ENCODE results near the gene SLC15A4.

Gene SLC15A4

DNA sequence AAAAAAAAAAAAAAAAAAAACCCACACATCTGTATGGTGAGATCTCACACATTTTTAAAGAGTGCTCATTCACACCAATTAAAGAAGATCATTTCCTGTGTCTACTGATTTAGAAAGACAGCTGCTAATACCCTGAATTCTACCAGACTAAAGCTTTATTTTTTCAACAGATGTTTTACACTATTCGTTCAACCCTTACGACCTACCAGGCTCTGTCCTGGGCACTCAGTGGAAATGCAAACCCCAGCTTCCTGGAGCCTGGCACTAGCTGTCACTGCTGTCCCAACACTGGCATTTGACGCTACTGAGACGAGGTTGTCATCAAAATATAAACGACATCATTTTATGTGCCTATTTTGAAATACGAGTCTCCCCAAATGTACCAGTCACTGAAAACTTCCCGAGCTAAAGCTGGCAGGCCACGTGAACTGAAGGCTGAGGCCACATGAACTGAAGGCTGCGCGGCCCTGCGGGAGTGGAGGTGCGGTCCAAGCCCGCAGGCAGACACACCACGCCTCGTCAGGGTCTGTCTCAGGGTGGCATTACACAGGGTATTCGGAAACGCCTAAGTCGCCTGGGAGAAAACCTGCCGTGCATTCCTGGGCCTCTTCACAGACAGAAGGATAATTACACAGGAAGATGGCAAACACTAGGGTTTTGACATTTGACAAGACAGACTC is 27.2 kb downstream of the SLC15A4 start:
- peaks cover 45% of the 10 kb centered on the region for H3K36me3 ChIP-seq (ENCODE audit: control insufficient read depth, insufficient read depth, low read length)
- TF ChIP-seq, protein P1, sequence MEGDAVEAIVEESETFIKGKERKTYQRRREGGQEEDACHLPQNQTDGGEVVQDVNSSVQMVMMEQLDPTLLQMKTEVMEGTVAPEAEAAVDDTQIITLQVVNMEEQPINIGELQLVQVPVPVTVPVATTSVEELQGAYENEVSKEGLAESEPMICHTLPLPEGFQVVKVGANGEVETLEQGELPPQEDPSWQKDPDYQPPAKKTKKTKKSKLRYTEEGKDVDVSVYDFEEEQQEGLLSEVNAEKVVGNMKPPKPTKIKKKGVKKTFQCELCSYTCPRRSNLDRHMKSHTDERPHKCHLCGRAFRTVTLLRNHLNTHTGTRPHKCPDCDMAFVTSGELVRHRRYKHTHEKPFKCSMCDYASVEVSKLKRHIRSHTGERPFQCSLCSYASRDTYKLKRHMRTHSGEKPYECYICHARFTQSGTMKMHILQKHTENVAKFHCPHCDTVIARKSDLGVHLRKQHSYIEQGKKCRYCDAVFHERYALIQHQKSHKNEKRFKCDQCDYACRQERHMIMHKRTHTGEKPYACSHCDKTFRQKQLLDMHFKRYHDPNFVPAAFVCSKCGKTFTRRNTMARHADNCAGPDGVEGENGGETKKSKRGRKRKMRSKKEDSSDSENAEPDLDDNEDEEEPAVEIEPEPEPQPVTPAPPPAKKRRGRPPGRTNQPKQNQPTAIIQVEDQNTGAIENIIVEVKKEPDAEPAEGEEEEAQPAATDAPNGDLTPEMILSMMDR (IDR thresholded peaks at IDR 0.05; ENCODE audit: insufficient read depth, low read length, poor library complexity, severe bottlenecking) = no peak
- H3K27me3 ChIP-seq (replicated peaks; ENCODE audit: control insufficient read depth, insufficient read depth, low read length) = no peaks in the 10 kb centered on the region
- no peak overlapping the region for H3K4me3 ChIP-seq (replicated peaks; ENCODE audit: low read depth, low read length)
- DNase-seq (ENCODE audit: extremely low read depth, insufficient read length) = no peak

DNA sequence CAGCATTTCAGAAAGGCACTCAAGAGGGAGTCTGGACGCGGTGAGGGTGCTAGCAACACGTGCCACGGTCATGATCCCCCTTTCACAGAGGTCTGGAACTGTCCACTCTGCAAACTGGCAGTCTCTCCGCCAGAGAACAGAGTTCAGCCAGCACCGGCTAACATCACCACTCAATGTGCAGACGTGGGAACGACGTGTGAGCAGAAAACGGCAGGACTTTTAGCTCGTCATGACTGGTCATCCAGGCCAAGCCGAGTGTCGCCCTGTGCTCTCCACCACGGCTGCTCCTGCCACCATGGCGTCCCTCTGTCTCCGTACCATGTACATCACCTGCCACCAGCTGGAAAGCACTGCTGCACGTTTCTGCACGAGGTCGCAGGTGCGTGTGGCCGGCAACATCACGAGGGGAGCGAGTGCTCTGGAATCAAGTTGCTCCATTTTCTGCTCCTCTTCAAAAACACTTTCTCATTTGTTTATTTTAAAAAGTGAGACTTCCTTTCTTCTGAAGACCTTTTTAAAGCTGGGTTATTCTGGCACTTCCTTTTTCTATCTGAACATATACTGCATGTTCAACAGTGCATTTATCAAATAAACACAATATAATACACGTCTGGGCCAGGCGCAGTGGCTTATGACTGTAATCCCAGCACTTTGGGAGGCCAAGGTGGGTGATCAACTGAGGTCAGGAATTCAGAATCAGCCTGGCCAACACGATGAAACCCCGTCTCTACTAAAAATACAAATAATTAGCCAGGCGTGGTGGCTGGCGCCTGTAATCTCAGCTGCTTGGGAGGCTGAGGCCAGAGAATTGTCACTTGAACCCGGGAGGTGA is 28.0 kb downstream of the SLC15A4 start:
- DNase-seq (ENCODE audit: extremely low read depth, insufficient read length) = no peak
- Histone ChIP-seq H3K36me3 (ENCODE audit: control insufficient read depth, insufficient read depth, low read length) (peaks cover 47% of the 10 kb centered on the region), H3K27me3 (replicated peaks; ENCODE audit: control insufficient read depth, insufficient read depth, low read length) (no peaks in the 10 kb centered on the region), H3K4me3 (replicated peaks; ENCODE audit: low read depth, low read length) (no peak overlapping the region)
- TF ChIP-seq, protein P1 (IDR thresholded peaks at IDR 0.05; ENCODE audit: insufficient read depth, low read length, poor library complexity, severe bottlenecking) = no peak

DNA sequence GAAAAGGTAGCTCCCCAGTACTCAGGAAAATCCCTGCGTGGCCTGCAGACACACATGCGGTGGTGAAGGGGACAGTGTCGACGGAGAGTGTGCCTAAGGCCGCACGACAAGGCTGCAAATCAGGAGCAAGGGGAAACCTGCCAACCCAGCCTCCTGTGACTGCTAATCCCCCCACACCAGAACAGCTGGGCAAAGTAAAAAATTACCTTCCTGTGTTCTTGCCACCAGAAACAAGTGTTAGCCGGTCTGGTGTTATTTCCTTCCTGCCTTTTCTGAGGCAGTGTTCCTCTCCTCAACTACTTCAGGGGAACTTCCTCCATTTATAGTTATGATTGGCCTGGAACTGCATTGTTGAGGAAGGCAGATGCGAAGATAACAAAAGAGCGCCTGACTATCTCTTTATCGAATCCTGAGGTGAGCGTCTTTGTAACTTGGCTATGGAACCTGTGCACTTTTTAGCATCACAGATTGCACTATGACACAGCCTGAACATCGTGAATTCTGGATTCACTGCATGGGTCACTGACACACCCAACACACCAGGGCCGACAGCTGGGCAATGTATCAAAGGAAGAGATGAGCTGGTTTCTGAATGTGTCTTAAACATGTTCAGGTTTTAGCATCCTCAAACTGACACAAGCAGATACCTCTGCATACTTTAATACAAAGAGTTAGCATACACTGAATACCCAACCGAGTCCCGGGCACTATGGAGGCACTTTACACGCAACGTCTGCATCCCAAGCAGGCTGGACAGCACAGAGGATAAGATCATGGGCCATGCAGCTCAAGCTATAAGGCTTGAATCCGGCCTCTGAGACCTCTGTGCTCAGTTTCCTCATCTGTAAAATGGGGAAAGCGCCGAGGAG is 28.9 kb downstream of the SLC15A4 start:
- no peak overlapping the region for H3K4me3 ChIP-seq (replicated peaks; ENCODE audit: low read depth, low read length)
- TF ChIP-seq, protein P1 (IDR thresholded peaks at IDR 0.05; ENCODE audit: insufficient read depth, low read length, poor library complexity, severe bottlenecking) = no peak
- H3K27me3 ChIP-seq (replicated peaks; ENCODE audit: control insufficient read depth, insufficient read depth, low read length) = no peaks in the 10 kb centered on the region
- H3K36me3 ChIP-seq (ENCODE audit: control insufficient read depth, insufficient read depth, low read length) = peaks cover 40% of the 10 kb centered on the region
- no peak for DNase-seq (ENCODE audit: extremely low read depth, insufficient read length)

DNA sequence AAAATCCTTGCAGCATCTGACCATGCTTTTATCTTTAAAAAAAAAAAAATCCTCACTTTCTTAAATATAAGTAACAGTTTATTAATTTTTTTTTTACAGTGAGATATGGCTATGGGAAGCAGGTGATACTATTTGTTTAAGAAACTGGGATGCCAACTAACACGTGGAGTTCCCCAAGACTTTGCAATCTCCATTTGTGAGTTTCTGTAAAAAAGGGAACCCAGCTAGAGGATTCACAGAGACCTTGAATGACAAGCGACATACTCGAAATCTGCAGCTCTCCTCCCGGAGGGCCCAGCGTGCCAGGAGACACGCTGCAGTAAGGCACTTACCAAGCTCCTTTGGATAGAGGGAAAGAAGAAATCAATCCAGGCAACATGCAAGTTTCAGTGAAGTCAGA is 30.1 kb downstream of the SLC15A4 start:
- no peak for DNase-seq (ENCODE audit: extremely low read depth, insufficient read length)
- H3K4me3 ChIP-seq (replicated peaks; ENCODE audit: low read depth, low read length) = no peak overlapping the region
- TF ChIP-seq, protein P1 (IDR thresholded peaks at IDR 0.05; ENCODE audit: insufficient read depth, low read length, poor library complexity, severe bottlenecking) = no peak
- H3K36me3 ChIP-seq (ENCODE audit: control insufficient read depth, insufficient read depth, low read length) = peaks cover 35% of the 10 kb centered on the region
- H3K27me3 ChIP-seq (replicated peaks; ENCODE audit: control insufficient read depth, insufficient read depth, low read length) = no peaks in the 10 kb centered on the region

DNA sequence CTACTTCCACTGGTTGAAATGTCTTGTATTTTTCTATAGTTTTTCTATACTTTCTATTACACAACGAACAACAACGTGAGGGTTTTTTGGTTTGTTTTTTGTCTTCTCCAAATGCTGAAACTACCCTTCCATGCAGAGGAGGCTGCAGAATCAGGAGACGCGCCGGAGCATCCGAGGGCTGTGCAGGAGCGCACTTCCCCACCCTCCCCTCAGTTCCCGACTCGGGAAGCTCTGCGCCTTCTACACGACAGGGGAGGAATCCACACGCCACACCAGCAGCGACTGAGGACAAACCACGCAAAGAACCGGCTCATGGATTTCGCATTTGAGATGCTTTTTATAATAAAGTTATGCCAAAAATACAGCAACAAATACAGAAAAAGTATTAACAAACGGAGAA is 30.9 kb downstream of the SLC15A4 start:
- TF ChIP-seq, protein P1 (IDR thresholded peaks at IDR 0.05; ENCODE audit: insufficient read depth, low read length, poor library complexity, severe bottlenecking) = no peak
- no peak for DNase-seq (ENCODE audit: extremely low read depth, insufficient read length)
- H3K27me3 ChIP-seq (replicated peaks; ENCODE audit: control insufficient read depth, insufficient read depth, low read length) = no peaks in the 10 kb centered on the region
- H3K4me3 ChIP-seq (replicated peaks; ENCODE audit: low read depth, low read length) = no peak overlapping the region
- H3K36me3 ChIP-seq (ENCODE audit: control insufficient read depth, insufficient read depth, low read length) = peaks cover 32% of the 10 kb centered on the region
